ENCODE measurements around the gene CENPF. TPM values are rescaled to one million over a fixed set of nuclear protein-coding genes. Genes with fewer than 3 reads are reported as not detected.

CENPF gene
- total and polyA plus RNA-seq, 9 of the 15 experiments (the other 6 are each of a cell fraction or from before 2014, with no cell fraction given), result 50.6 to 180 (median 98.3) TPM

DNA sequence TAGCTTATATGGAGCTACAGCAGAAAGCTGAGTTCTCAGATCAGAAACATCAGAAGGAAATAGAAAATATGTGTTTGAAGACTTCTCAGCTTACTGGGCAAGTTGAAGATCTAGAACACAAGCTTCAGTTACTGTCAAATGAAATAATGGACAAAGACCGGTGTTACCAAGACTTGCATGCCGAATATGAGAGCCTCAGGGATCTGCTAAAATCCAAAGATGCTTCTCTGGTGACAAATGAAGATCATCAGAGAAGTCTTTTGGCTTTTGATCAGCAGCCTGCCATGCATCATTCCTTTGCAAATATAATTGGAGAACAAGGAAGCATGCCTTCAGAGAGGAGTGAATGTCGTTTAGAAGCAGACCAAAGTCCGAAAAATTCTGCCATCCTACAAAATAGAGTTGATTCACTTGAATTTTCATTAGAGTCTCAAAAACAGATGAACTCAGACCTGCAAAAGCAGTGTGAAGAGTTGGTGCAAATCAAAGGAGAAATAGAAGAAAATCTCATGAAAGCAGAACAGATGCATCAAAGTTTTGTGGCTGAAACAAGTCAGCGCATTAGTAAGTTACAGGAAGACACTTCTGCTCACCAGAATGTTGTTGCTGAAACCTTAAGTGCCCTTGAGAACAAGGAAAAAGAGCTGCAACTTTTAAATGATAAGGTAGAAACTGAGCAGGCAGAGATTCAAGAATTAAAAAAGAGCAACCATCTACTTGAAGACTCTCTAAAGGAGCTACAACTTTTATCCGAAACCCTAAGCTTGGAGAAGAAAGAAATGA, 37.6 kb downstream of the CENPF start (continued):
- no peak for TF ChIP-seq ZNF609 (CRISPR knock-in tag; IDR thresholded peaks at IDR 0.05; ENCODE audit: borderline replicate concordance)
- TF ChIP-seq, protein P1, sequence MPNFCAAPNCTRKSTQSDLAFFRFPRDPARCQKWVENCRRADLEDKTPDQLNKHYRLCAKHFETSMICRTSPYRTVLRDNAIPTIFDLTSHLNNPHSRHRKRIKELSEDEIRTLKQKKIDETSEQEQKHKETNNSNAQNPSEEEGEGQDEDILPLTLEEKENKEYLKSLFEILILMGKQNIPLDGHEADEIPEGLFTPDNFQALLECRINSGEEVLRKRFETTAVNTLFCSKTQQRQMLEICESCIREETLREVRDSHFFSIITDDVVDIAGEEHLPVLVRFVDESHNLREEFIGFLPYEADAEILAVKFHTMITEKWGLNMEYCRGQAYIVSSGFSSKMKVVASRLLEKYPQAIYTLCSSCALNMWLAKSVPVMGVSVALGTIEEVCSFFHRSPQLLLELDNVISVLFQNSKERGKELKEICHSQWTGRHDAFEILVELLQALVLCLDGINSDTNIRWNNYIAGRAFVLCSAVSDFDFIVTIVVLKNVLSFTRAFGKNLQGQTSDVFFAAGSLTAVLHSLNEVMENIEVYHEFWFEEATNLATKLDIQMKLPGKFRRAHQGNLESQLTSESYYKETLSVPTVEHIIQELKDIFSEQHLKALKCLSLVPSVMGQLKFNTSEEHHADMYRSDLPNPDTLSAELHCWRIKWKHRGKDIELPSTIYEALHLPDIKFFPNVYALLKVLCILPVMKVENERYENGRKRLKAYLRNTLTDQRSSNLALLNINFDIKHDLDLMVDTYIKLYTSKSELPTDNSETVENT (CRISPR knock-in tag; IDR thresholded peaks at IDR 0.05), result no peak
- TF ChIP-seq PYGO2 (tag; IDR thresholded peaks at IDR 0.05), result no peak
- no peak for TF ChIP-seq ZNF408 (CRISPR knock-in tag; IDR thresholded peaks at IDR 0.05; ENCODE audit: low read depth)
- no peak for TF ChIP-seq KLF6 (CRISPR knock-in tag; IDR thresholded peaks at IDR 0.05; ENCODE audit: borderline replicate concordance)
- TF ChIP-seq MCM7 (IDR thresholded peaks at IDR 0.05), result no peak
- no peak for TF ChIP-seq SMARCB1 (IDR thresholded peaks at IDR 0.05; ENCODE audit: insufficient read length, low read depth)
- TF ChIP-seq E2F1 (CRISPR knock-in tag; IDR thresholded peaks at IDR 0.05), result no peak
- no peak for TF ChIP-seq SRF (CRISPR knock-in tag; IDR thresholded peaks at IDR 0.05)
- no peak for TF ChIP-seq MAFG (tag; conservative IDR thresholded peaks at IDR 0.05)
